Endothelial cell of umbilical vein (primary cell): ENCODE data around the gene CYSLTR2. TPM values are rescaled to one million over a fixed set of nuclear protein-coding genes. Genes with fewer than 3 reads are reported as not detected.

ENCODE experiments used
- BruUV-seq: library from RNA; stranded (reverse); fragments of 400-500 nt; replicated peaks from 2 replicates; lab custom pipeline; 2021; lab: Mats Ljungman, UMichigan
- CTCF ChIA-PET: fragments of 300-600, 350-600 bp; sonication (Branson Sonifier 250); formaldehyde crosslinking; loops from one replicate; lab custom pipeline; 2021; ENCODE audit warnings: antibody characterized with exemption, inconsistent platforms; lab: Charles Lee
- POLR2A ChIA-PET: fragments of 300-600, 350-600 bp; sonication (Branson Sonifier 250); formaldehyde crosslinking; loops from one replicate; lab custom pipeline; 2021; ENCODE audit warnings: antibody characterized with exemption, inconsistent platforms; lab: Charles Lee
- DNase-seq: peaks from one replicate; pipeline ENCODE4 v3.0.0-alpha.2; 2011; ENCODE audit warnings: low read depth, low spot score
- FAIRE-seq: peaks from 2 replicates; lab custom pipeline; 2011; peaks lifted over from hg19 to GRCh38; lab: Jason Lieb, UNC
- H2AFZ ChIP-seq: 2 replicates; pipeline ENCODE4 v1.6.0; 2012; ENCODE audit warnings: low read depth, low read length, control low read depth, inconsistent platforms
- H3K27ac ChIP-seq: 2 replicates; pipeline ENCODE4 v1.5.1; 2011; ENCODE audit warnings: low read depth, mild to moderate bottlenecking, control low read depth, low read length, moderate library complexity; ENCODE audit not compliant: insufficient read depth
- H3K27me3 ChIP-seq, 2 experiments: 2 replicates each; pipeline versions ENCODE4 v1.6.0 to v1.6.1; 2011; ENCODE audit warnings: low read length in 2 of 2, mixed read lengths in 1 of 2; ENCODE audit not compliant: control insufficient read depth in 2 of 2, insufficient read depth in 2 of 2
- H3K36me3 ChIP-seq, 2 experiments: 2 replicates in 1 of 2; 3 replicates in 1 of 2; pipeline ENCODE4 v1.5.1; 2011; ENCODE audit warnings: low read length in 2 of 2, mild to moderate bottlenecking in 1 of 2, moderate library complexity in 1 of 2; ENCODE audit not compliant: control insufficient read depth in 2 of 2, insufficient read depth in 2 of 2; ENCODE audit errors: extremely low read depth in 1 of 2
- H3K4me1 ChIP-seq: 3 replicates; pipeline ENCODE4 v1.5.1; 2011; ENCODE audit warnings: mild to moderate bottlenecking, low read length; ENCODE audit not compliant: control insufficient read depth, insufficient read depth; ENCODE audit errors: extremely low read depth
- H3K4me2 ChIP-seq: 2 replicates; pipeline ENCODE4 v1.6.1; 2011; ENCODE audit warnings: low read length, control low read depth, mixed read lengths; ENCODE audit not compliant: insufficient read depth
- H3K4me3 ChIP-seq, 3 experiments: fragments of 200-600 bp in 1 of 3; sonication (generic), shearing (Covaris generic) in 1 of 3; replicated peaks in 1 of 3; 2 replicates each; pipeline ENCODE4 v1.5.1; 2011 to 2016; ENCODE audit warnings: control low read depth in 3 of 3, low read length in 3 of 3, mild to moderate bottlenecking in 2 of 3, inconsistent platforms in 1 of 3, low read depth in 1 of 3, moderate library complexity in 1 of 3; ENCODE audit not compliant: insufficient read depth in 1 of 3
- H3K79me2 ChIP-seq: 2 replicates; pipeline ENCODE4 v1.6.0; 2012; ENCODE audit warnings: low read length, inconsistent platforms; ENCODE audit not compliant: control insufficient read depth, insufficient read depth
- H3K9ac ChIP-seq: replicated peaks from 2 replicates; pipeline ENCODE3; 2011; ENCODE audit warnings: low read length, control low read depth; ENCODE audit not compliant: insufficient read depth; ENCODE audit errors: extremely low read depth
- H3K9me1 ChIP-seq: replicated peaks from 3 replicates; pipeline ENCODE4 v1.6.0; 2011; ENCODE audit warnings: mild to moderate bottlenecking, low read length; ENCODE audit not compliant: control insufficient read depth, insufficient read depth; ENCODE audit errors: extremely low read depth
- H3K9me3 ChIP-seq: replicated peaks from 2 replicates; pipeline ENCODE4 v1.5.1; 2012; ENCODE audit warnings: low read length, inconsistent platforms; ENCODE audit not compliant: control insufficient read depth, insufficient read depth
- H4K20me1 ChIP-seq: replicated peaks from 2 replicates; pipeline ENCODE3; 2011; ENCODE audit warnings: mild to moderate bottlenecking, low read length; ENCODE audit not compliant: control insufficient read depth, insufficient read depth; ENCODE audit errors: extremely low read depth
- EZH2 ChIP-seq: IDR thresholded peaks from 2 replicates; pipeline ENCODE4 v1.6.1; 2012; ENCODE audit warnings: borderline replicate concordance, low read depth, mild to moderate bottlenecking, moderate library complexity, low read length, inconsistent platforms; ENCODE audit not compliant: severe bottlenecking
- FOS ChIP-seq: IDR thresholded peaks from 2 replicates; pipeline ENCODE4 v1.6.1; 2011; ENCODE audit warnings: mild to moderate bottlenecking, low read length, moderate library complexity, borderline replicate concordance; ENCODE audit not compliant: insufficient read depth
- GATA2 ChIP-seq: IDR thresholded peaks from 2 replicates; pipeline ENCODE4 v1.7.0; 2011; ENCODE audit warnings: low read depth, mild to moderate bottlenecking, moderate library complexity, mixed read lengths, low read length; ENCODE audit not compliant: insufficient read length, insufficient read depth
- JUN ChIP-seq: IDR thresholded peaks from 2 replicates; pipeline ENCODE4 v1.6.1; 2011; ENCODE audit warnings: borderline replicate concordance, low read depth; ENCODE audit not compliant: insufficient read length, insufficient read depth
- MYC ChIP-seq: IDR thresholded peaks from one replicate; pipeline ENCODE4 v1.6.1; 2011; ENCODE audit warnings: mild to moderate bottlenecking, low read depth, low read length
- POLR2A ChIP-seq: IDR thresholded peaks from 2 replicates; pipeline ENCODE4 v1.6.1; 2012; ENCODE audit warnings: low read depth, mild to moderate bottlenecking, control low read depth, low read length
- POLR2AphosphoS5 ChIP-seq: IDR thresholded peaks from 2 replicates; pipeline ENCODE4 v1.6.1; 2012; ENCODE audit warnings: low read depth, mild to moderate bottlenecking, control low read depth, low read length, moderate library complexity; ENCODE audit not compliant: insufficient read depth
- dilution Hi-C: fragments of 300-500 bp; cut with MboI; formaldehyde crosslinking; loops from one replicate; pipeline ENCODE4 v1.15.0; 2019; ENCODE audit warnings: low sequenced_read_pairs; ENCODE audit not compliant: extremely low pct_ligation_motif_present
- intact Hi-C: fragments of 100-400 bp; cut with micrococcal nuclease; formaldehyde crosslinking; loops from one replicate; pipeline ENCODE4 v1.10.0; 2022
- polyA plus RNA-seq, 4 experiments: library from polyadenylated mRNA; depleted of rRNA in 3 of 4; stranded (reverse) in 3 of 4; unstranded in 1 of 4; fragments of >200 nt; gene quantifications; 2 replicates each; pipeline versions ENCODE4 v1.2.1 to v1.2.3, GENCODE V29; 2011 to 2012; ENCODE audit warnings: missing spikeins in 1 of 4
- total RNA-seq: library from RNA; stranded (reverse); gene quantifications from 2 replicates; pipeline ENCODE4 v1.2.3, GENCODE V29; 2021
- TF ChIP-seq, protein P1 (sequence below): IDR thresholded peaks from 2 replicates; pipeline ENCODE4 v1.6.1; 2011; ENCODE audit not compliant: insufficient read depth, insufficient read length
- TF ChIP-seq, protein P2 (sequence below), 2 donors: IDR thresholded peaks; 1 replicate in 1 of 2; 2 replicates in 1 of 2; pipeline ENCODE4 v1.5.1; 2011; ENCODE audit warnings: low read length in 2 of 2, mild to moderate bottlenecking in 2 of 2, moderate library complexity in 2 of 2, control low read depth in 1 of 2, inconsistent platforms in 1 of 2, low read depth in 1 of 2; ENCODE audit not compliant: insufficient read depth in 1 of 2; ENCODE audit errors: extremely low read depth in 1 of 2

The CYSLTR2 gene
- total and polyA plus RNA-seq, 2 donors (not counting 3 experiments of a cell fraction or from before 2014, with no cell fraction given), result 0.10 to 0.31 TPM

DNA sequence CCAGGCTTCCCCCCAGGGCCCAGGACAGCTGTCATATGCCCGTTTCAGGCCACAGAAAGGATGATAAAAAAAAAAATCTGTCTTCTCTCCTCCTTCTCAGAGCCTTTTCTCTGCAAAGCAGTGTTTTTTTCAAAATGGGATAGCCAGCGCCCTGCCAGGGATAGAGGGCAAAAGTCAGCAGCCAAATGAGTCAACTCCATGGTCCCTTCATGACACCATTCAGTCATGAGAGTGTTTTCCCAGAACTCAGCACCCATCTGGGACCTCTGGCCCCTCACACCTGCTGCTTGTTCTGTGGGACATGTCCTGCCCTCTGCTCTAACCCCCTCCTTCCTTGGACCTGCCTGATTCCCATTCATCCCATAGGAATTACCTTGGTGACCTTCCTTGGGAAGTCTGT is 95.0 kb downstream of the CYSLTR2 start:
- FAIRE-seq, result no peak
- no TSS peak for BruUV-seq
- Histone ChIP-seq H3K9me1 (no peaks in the 10 kb centered on the region), H3K36me3 (no peaks in the 10 kb centered on the region), H3K9ac (no peak overlapping the region), H3K4me2 (no peak overlapping the region), H3K4me1 (peaks cover 6% of the 10 kb centered on the region), H3K9me3 (no peaks in the 10 kb centered on the region), H2AFZ (no peak overlapping the region), H4K20me1 (no peaks in the 10 kb centered on the region), H3K4me3 (no peak overlapping the region), H3K27ac (no peak overlapping the region), H3K79me2 (no peaks in the 10 kb centered on the region), H3K27me3 (peaks cover 0 to 3% of the 10 kb centered on the region in 2 experiments)
- TF ChIP-seq, protein P1, sequence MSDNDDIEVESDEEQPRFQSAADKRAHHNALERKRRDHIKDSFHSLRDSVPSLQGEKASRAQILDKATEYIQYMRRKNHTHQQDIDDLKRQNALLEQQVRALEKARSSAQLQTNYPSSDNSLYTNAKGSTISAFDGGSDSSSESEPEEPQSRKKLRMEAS, result no peak
- TF ChIP-seq GATA2 (no peak), MYC (no peak), EZH2 (no peak), JUN (no peak), POLR2A (no peak), POLR2AphosphoS5 (no peak), FOS (no peak)
- TF ChIP-seq, protein P2, sequence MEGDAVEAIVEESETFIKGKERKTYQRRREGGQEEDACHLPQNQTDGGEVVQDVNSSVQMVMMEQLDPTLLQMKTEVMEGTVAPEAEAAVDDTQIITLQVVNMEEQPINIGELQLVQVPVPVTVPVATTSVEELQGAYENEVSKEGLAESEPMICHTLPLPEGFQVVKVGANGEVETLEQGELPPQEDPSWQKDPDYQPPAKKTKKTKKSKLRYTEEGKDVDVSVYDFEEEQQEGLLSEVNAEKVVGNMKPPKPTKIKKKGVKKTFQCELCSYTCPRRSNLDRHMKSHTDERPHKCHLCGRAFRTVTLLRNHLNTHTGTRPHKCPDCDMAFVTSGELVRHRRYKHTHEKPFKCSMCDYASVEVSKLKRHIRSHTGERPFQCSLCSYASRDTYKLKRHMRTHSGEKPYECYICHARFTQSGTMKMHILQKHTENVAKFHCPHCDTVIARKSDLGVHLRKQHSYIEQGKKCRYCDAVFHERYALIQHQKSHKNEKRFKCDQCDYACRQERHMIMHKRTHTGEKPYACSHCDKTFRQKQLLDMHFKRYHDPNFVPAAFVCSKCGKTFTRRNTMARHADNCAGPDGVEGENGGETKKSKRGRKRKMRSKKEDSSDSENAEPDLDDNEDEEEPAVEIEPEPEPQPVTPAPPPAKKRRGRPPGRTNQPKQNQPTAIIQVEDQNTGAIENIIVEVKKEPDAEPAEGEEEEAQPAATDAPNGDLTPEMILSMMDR (IDR thresholded peaks at IDR 0.05; ENCODE audit: extremely low read depth in 1 of 2, insufficient read depth in 1 of 2, low read depth in 1 of 2, low read length in 2 of 2), result no peak
- no peak for DNase-seq
- intact Hi-C loops (loop anchor here (1.0 kb wide), 2 partner anchors 21 to 153 kb away; no protein-coding TSS in a partner anchor), dilution Hi-C loops (no loop called here)
- ChIA-PET CTCF (interaction anchor here (0.8 to 5.2 kb wide), 5 partner anchors 8 to 414 kb away, joined by 3 to 66 read pairs (median 3); no protein-coding TSS in a partner anchor), POLR2A (no interaction called here)
